ENCODE measurements around the gene ARHGAP10.

Gene ARHGAP10

GRCh38 chr4:147731580-147732517, at the start of gene ARHGAP10:
TSS of gene ARHGAP10 (plus strand) at chr4:147732088. CDS start at chr4:147732302, 214 bp downstream.
- DNase-seq (ENCODE audit: low spot score): peak; percentile 79

GRCh38 chr4:147682755-147683154, 49.1 kb upstream of the ARHGAP10 start:
- DNase-seq (ENCODE audit: low spot score): no peak

- peak; percentile 39 for DNase-seq (ENCODE audit: low spot score)
Measured at GRCh38 chr4:147683188-147683591, 48.7 kb upstream of the ARHGAP10 start.

GRCh38 chr4:147683717-147684700, 47.9 kb upstream of the ARHGAP10 start, which contains the start of gene PRMT9:
TSS of gene PRMT9 (minus strand) at chr4:147684163. CDS start at chr4:147683987, 176 bp downstream.
- DNase-seq (ENCODE audit: low spot score): peak; percentile 97

- DNase-seq (ENCODE audit: low spot score): no peak
Measured at GRCh38 chr4:147689067-147689466, 42.8 kb upstream of the ARHGAP10 start.

- DNase-seq (ENCODE audit: low spot score): no peak
Measured at GRCh38 chr4:147691820-147692219, 40.1 kb upstream of the ARHGAP10 start.

- no peak for DNase-seq (ENCODE audit: low spot score)
Measured at GRCh38 chr4:147693218-147693617, 38.7 kb upstream of the ARHGAP10 start.

GRCh38 chr4:147696866-147697265, 35.0 kb upstream of the ARHGAP10 start:
- DNase-seq (ENCODE audit: low spot score): no peak

- no peak for DNase-seq (ENCODE audit: low spot score)
Measured at GRCh38 chr4:147704846-147705245, 27.0 kb upstream of the ARHGAP10 start.

- peak; percentile 51 for DNase-seq (ENCODE audit: low spot score)
Measured at GRCh38 chr4:147707892-147708672, 23.8 kb upstream of the ARHGAP10 start.

GRCh38 chr4:147709999-147710398, 21.9 kb upstream of the ARHGAP10 start:
- DNase-seq (ENCODE audit: low spot score): no peak

- DNase-seq (ENCODE audit: low spot score): peak; percentile 84
Measured at GRCh38 chr4:147714575-147715401, 17.1 kb upstream of the ARHGAP10 start.

GRCh38 chr4:147717878-147718277, 14.0 kb upstream of the ARHGAP10 start:
- no peak for DNase-seq (ENCODE audit: low spot score)

GRCh38 chr4:147723326-147723725, 8.6 kb upstream of the ARHGAP10 start:
- DNase-seq (ENCODE audit: low spot score): no peak

- DNase-seq (ENCODE audit: low spot score): no peak
Measured at GRCh38 chr4:147724468-147725201, 7.3 kb upstream of the ARHGAP10 start.

- no peak for DNase-seq (ENCODE audit: low spot score)
Measured at GRCh38 chr4:147725673-147726072, 6.2 kb upstream of the ARHGAP10 start.

- DNase-seq (ENCODE audit: low spot score): no peak
Measured at GRCh38 chr4:147727476-147728028, 4.3 kb upstream of the ARHGAP10 start.

- no peak for DNase-seq (ENCODE audit: low spot score)
Measured at GRCh38 chr4:147730333-147730732, 1.6 kb upstream of the ARHGAP10 start.

GRCh38 chr4:147732518-147733235, 789 bp downstream of the ARHGAP10 start:
- DNase-seq (ENCODE audit: low spot score): peak; percentile 45
